H1 (cell line): ENCODE results near the gene SLC38A10.

Experiments used
- TAF1 ChIP-seq: IDR thresholded peaks from 2 replicates; pipeline ENCODE4 v1.6.1; 2011; ENCODE audit warnings: mild to moderate bottlenecking, low read depth, low read length
- TF ChIP-seq, protein P1 (sequence below), 3 experiments: IDR thresholded peaks; 1 replicate in 2 of 3; 2 replicates in 1 of 3; pipeline versions ENCODE4 v1.5.1 to v1.6.1; 2011; ENCODE audit warnings: low read length in 3 of 3, mild to moderate bottlenecking in 3 of 3, inconsistent platforms in 2 of 3, low read depth in 1 of 3, moderate library complexity in 1 of 3; ENCODE audit not compliant: insufficient read depth in 1 of 3; ENCODE audit errors: control extremely low read depth in 1 of 3

- no peak for TF ChIP-seq TAF1
- TF ChIP-seq, protein P1, sequence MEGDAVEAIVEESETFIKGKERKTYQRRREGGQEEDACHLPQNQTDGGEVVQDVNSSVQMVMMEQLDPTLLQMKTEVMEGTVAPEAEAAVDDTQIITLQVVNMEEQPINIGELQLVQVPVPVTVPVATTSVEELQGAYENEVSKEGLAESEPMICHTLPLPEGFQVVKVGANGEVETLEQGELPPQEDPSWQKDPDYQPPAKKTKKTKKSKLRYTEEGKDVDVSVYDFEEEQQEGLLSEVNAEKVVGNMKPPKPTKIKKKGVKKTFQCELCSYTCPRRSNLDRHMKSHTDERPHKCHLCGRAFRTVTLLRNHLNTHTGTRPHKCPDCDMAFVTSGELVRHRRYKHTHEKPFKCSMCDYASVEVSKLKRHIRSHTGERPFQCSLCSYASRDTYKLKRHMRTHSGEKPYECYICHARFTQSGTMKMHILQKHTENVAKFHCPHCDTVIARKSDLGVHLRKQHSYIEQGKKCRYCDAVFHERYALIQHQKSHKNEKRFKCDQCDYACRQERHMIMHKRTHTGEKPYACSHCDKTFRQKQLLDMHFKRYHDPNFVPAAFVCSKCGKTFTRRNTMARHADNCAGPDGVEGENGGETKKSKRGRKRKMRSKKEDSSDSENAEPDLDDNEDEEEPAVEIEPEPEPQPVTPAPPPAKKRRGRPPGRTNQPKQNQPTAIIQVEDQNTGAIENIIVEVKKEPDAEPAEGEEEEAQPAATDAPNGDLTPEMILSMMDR (IDR thresholded peaks at IDR 0.05; ENCODE audit: control extremely low read depth in 1 of 3, insufficient read depth in 1 of 3, low read depth in 1 of 3, low read length in 3 of 3), result no peak
Observed at GRCh38 chr17:81287741-81288430, 7.2 kb downstream of the SLC38A10 start.
